Ishikawa (cell line): ENCODE measurements around the gene MLXIPL.

Experiments
- CEBPB ChIP-seq: IDR thresholded peaks from 2 replicates; pipeline ENCODE4 v1.6.1; 2012
- CREB1 ChIP-seq: IDR thresholded peaks from 2 replicates; pipeline ENCODE4 v1.6.1; 2012; ENCODE audit warnings: low read depth
- EGR1 ChIP-seq: IDR thresholded peaks from 2 replicates; pipeline ENCODE4 v1.6.1; 2012
- EP300 ChIP-seq: IDR thresholded peaks from 2 replicates; pipeline ENCODE4 v1.6.1; 2012; ENCODE audit warnings: borderline replicate concordance
- FOXM1 ChIP-seq: IDR thresholded peaks from 2 replicates; pipeline ENCODE4 v1.6.1; 2012; ENCODE audit warnings: low read depth, borderline replicate concordance
- NFIC ChIP-seq: IDR thresholded peaks from 2 replicates; pipeline ENCODE4 v1.6.1; 2012
- RAD21 ChIP-seq: IDR thresholded peaks from 2 replicates; pipeline ENCODE4 v1.6.1; 2012; ENCODE audit warnings: low read depth
- REST ChIP-seq: IDR thresholded peaks from 2 replicates; pipeline ENCODE4 v1.6.1; 2012; ENCODE audit warnings: low read depth, mild to moderate bottlenecking
- TAF1 ChIP-seq: IDR thresholded peaks from 2 replicates; pipeline ENCODE4 v1.6.1; 2012; ENCODE audit warnings: low read depth, mild to moderate bottlenecking
- TCF12 ChIP-seq: IDR thresholded peaks from 2 replicates; pipeline ENCODE4 v1.6.1; 2012; ENCODE audit warnings: low read depth
- TEAD4 ChIP-seq: IDR thresholded peaks from 2 replicates; pipeline ENCODE4 v1.6.1; 2012
- USF1 ChIP-seq: IDR thresholded peaks from 2 replicates; pipeline ENCODE4 v1.6.1; 2012
- YY1 ChIP-seq: IDR thresholded peaks from 2 replicates; pipeline ENCODE4 v1.6.1; 2012; ENCODE audit warnings: low read depth
- ZBTB7A ChIP-seq: IDR thresholded peaks from 2 replicates; pipeline ENCODE4 v1.6.1; 2012; ENCODE audit warnings: low read depth
- TF ChIP-seq, protein P1 (sequence below): IDR thresholded peaks from 2 replicates; pipeline ENCODE4 v1.6.1; 2012

MLXIPL gene

GRCh38 chr7:73544678-73545077 lies 79.6 kb downstream of the MLXIPL start:
- TF ChIP-seq CREB1 (no peak), NFIC (no peak), EP300 (no peak), EGR1 (no peak), ZBTB7A (no peak), USF1 (no peak), TAF1 (no peak), FOXM1 (no peak), TEAD4 (no peak), REST (no peak), RAD21 (no peak), YY1 (no peak), TCF12 (no peak), CEBPB (no peak)
- TF ChIP-seq, protein P1, sequence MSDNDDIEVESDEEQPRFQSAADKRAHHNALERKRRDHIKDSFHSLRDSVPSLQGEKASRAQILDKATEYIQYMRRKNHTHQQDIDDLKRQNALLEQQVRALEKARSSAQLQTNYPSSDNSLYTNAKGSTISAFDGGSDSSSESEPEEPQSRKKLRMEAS = no peak
